Stimulated activated CD8-positive, alpha-beta memory T cell treated with anti-CD3 and anti-CD28 coated beads, Interleukin-7, amount 100 ng/mL, for 48 hours (primary cell): ENCODE measurements around the gene NEK1.
"Not testable (repeated sequence)": the region's sequence is repeated elsewhere in the genome, so short reads cannot be mapped to it uniquely, and the experiment has no call there.

Experiments used
- DNase-seq, 2 donors: peaks; one replicate each; pipeline ENCODE4 v3.0.0-alpha.2; 2020; ENCODE audit warnings: low read depth in 1 of 2; ENCODE audit errors: extremely low read depth in 1 of 2

Gene NEK1

GRCh38 chr4:169428376-169428775 lies 184.0 kb downstream of the NEK1 start:
- no peak for DNase-seq

- DNase-seq: not testable (repeated sequence)
These were observed 184.7 kb downstream of the NEK1 start for GRCh38 chr4:169427727-169428126.

GRCh38 chr4:169420291-169420690 lies 192.1 kb downstream of the NEK1 start:
- no peak for DNase-seq

GRCh38 chr4:169418846-169419245 lies 193.5 kb downstream of the NEK1 start:
- no peak for DNase-seq

GRCh38 chr4:169417629-169418282 lies 194.6 kb downstream of the NEK1 start:
- DNase-seq: no peak

GRCh38 chr4:169416997-169417396 lies 195.4 kb downstream of the NEK1 start:
- no peak for DNase-seq

GRCh38 chr4:169416461-169416860 lies 195.9 kb downstream of the NEK1 start:
- DNase-seq: no peak

GRCh38 chr4:169414913-169415312 lies 197.5 kb downstream of the NEK1 start:
- DNase-seq: no peak

- no peak for DNase-seq
These were observed 200.3 kb downstream of the NEK1 start for GRCh38 chr4:169412046-169412445.

- peak; percentile 25 to 36 for DNase-seq
These were observed 201.3 kb downstream of the NEK1 start for GRCh38 chr4:169410839-169411770.

GRCh38 chr4:169407217-169407845 lies 205.1 kb downstream of the NEK1 start:
- DNase-seq: no peak

GRCh38 chr4:169404960-169405359 lies 207.4 kb downstream of the NEK1 start:
- DNase-seq: no peak

GRCh38 chr4:169400832-169401231 lies 211.6 kb downstream of the NEK1 start:
- DNase-seq: no peak

GRCh38 chr4:169399976-169400767 lies 212.2 kb downstream of the NEK1 start:
- DNase-seq: no peak

- DNase-seq: no peak
These were observed 214.1 kb downstream of the NEK1 start for GRCh38 chr4:169398316-169398715.

- DNase-seq: no peak
These were observed 214.6 kb downstream of the NEK1 start for GRCh38 chr4:169397762-169398161.

- no peak for DNase-seq
These were observed 227.0 kb downstream of the NEK1 start for GRCh38 chr4:169385376-169385775.

GRCh38 chr4:169384779-169385178 lies 227.6 kb downstream of the NEK1 start:
- no peak for DNase-seq

- DNase-seq: no peak
These were observed 228.7 kb downstream of the NEK1 start for GRCh38 chr4:169383724-169384123.

- DNase-seq: no peak
These were observed 232.7 kb downstream of the NEK1 start for GRCh38 chr4:169379688-169380087.

- no peak for DNase-seq
These were observed 235.0 kb downstream of the NEK1 start for GRCh38 chr4:169377367-169377766.
